Right cardiac atrium (tissue), 5 donors: ENCODE results near the gene VSTM2L. TPM values are rescaled to one million over a fixed set of nuclear protein-coding genes. Genes with fewer than 3 reads are reported as not detected.

Experiments
- ATAC-seq, 2 donors: fragments of 200-7000 bp; cut with Tn5 transposase; one replicate each; pipeline versions ENCODE4 v1.8.0 to v1.9.1; 2020; ENCODE audit warnings: moderate library complexity in 2 of 2, mild to moderate bottlenecking in 1 of 2
- DNase-seq, 3 donors: peaks; one replicate each; pipeline ENCODE4 v3.0.0-alpha.2; 2020
- H3K27ac ChIP-seq: one replicate; pipeline ENCODE4 v1.5.1; 2013; ENCODE audit warnings: mild to moderate bottlenecking, low read length, control low read depth, moderate library complexity
- H3K27me3 ChIP-seq: one replicate; pipeline ENCODE4 v1.6.1; 2013; ENCODE audit not compliant: control insufficient read depth, insufficient read depth
- H3K4me1 ChIP-seq: one replicate; pipeline ENCODE4 v1.6.1; 2013; ENCODE audit warnings: low read length; ENCODE audit not compliant: control insufficient read depth, insufficient read depth
- H3K4me3 ChIP-seq: one replicate; pipeline ENCODE4 v1.5.1; 2013; ENCODE audit warnings: low read length, control low read depth
- H3K9me3 ChIP-seq: one replicate; pipeline ENCODE4 v1.6.1; 2013; ENCODE audit warnings: low read length; ENCODE audit not compliant: control insufficient read depth
- WGBS: extraction: QIAGEN DNeasy Blood & Tissue Kit; methylation state at CpG from one replicate; pipeline ENCODE4 v1.1.7; 2013; 5-methylcytosine and 5-hydroxymethylcytosine counted together
- intact Hi-C, 4 donors: fragments of 100-400 bp; cut with DNase I; formaldehyde crosslinking; loops; one replicate each; pipeline versions ENCODE4 v1.11.0 to v1.14.0; 2022 to 2023
- polyA plus RNA-seq: library from polyadenylated mRNA; stranded (reverse); fragments of 200-250 nt; gene quantifications from one replicate; pipeline ENCODE4 v1.2.3, GENCODE V29; 2013
- total RNA-seq, 4 donors: library from RNA; stranded (reverse); fragmentation: NEBNext Ultra II Directional; extraction: Animal tissue kit (Norgen Biotek cat#: 25700); gene quantifications; one replicate each; pipeline ENCODE4 v1.2.1, GENCODE V29; 2021
- donor health status: healthy with polysubstance abuse.
- donor health status: DM: no; HTN: yes; CAD: no.
- donor health status: DM: no; HTN: no; CAD: no.
- donor health status: DM: no; HTN: yes; CAD: no; lungs with severe emphysema.
- donor health status: DM: yes; HTN: yes; CAD: no.

Gene VSTM2L
- total and polyA plus RNA-seq, 5 donors, result 120 to 164 (median 124) TPM

DNA sequence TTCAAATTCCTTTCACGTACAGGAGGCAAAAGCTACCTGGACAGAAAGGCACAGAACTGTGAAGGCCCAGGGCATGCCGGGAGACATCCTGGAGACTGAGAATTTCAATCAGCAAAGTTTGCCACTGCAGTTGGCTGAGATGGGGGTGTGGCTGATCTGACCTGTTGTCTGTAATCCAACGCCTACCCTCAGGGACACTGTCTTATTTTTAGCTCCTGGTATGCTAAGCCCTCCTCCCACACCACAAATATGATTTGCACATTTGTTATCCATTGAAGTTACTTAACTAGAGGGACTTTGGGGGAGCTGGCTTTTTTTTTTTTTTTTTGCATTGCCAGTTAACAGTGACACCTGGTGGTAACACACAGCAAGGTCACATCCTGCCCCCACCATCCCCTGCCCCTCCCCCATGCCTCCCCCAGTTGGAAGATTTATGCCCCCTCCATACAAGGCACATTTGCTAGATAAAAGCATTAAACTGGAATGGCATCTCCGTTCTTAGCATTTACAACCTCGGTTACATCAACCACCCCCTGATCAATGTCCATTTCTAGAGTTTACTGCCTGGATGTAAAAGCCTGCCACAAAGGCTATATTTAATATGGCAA lies 90.0 kb downstream of the VSTM2L start:
- peaks cover 19% of the 10 kb centered on the region for H3K4me1 ChIP-seq

DNA sequence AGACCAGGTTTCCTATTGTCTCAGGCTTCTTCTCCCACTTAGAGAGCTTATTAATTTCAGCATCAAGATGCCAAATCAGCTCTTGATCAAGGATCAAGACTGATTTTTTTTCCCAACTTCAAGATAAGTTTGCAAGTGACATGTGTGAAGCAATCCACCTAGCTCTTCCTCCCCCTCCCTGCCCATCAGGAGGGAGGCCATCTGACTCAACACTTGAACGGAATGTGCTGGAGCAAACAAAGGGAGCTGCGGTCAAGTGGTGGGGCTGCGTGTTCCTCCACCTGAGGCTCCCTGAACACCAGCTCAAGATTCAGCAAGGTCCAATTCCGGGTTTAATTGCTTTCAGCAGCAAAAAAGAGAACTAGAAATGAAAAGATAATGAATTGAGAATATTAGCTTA lies 91.6 kb downstream of the VSTM2L start:
- WGBS, result 70% methylated on average over 4 of the region's 4 CpGs
- intact Hi-C loops, result loop anchor here (5.0 to 10.0 kb wide), 3 partner anchors 87 to 430 kb away; partner anchors contain the start of gene VSTM2L (in 2 of the 4)
- ATAC-seq, result no peak

More for the DNA sequence above, 90.0 kb downstream of the VSTM2L start:
- peak overlapping the region; percentile 81 for H3K27ac ChIP-seq
- no peaks in the 10 kb centered on the region for H3K27me3 ChIP-seq
- intact Hi-C loops, result loop anchor here (5.0 to 10.0 kb wide), 3 partner anchors 86 to 428 kb away; partner anchors contain the start of gene VSTM2L (in 2 of the 4)
- H3K9me3 ChIP-seq, result no peaks in the 10 kb centered on the region
- DNase-seq (peak in 2 of 3 donors; percentile 58 to 69), ATAC-seq (peak; percentile 68 to 72)
- 58% methylated on average over 5 of the region's 5 CpGs for WGBS
- H3K4me3 ChIP-seq, result no peak overlapping the region

More for the DNA sequence above, 91.6 kb downstream of the VSTM2L start:
- Histone ChIP-seq H3K9me3 (no peaks in the 10 kb centered on the region), H3K27me3 (no peaks in the 10 kb centered on the region), H3K27ac (no peak overlapping the region), H3K4me1 (peaks cover 13% of the 10 kb centered on the region), H3K4me3 (no peak overlapping the region)
- DNase-seq, result peak in 1 of 3 donors; percentile 54

Other genes with a start within 250 kb of the VSTM2L start
- 10 to 100 TPM; 52.9 to 65.7 (median 59.5) TPM for gene CTNNBL1, start 209.1 kb upstream of the VSTM2L start, total RNA-seq
- 43.8 TPM for gene CTNNBL1, start 209.1 kb upstream of the VSTM2L start, polyA plus RNA-seq
- gene TTI1, start 130.3 kb downstream of the VSTM2L start, total RNA-seq, result 10 to 100 TPM; 13.1 to 15.4 (median 14.0) TPM
- gene TTI1, start 130.3 kb downstream of the VSTM2L start, polyA plus RNA-seq, result 11.4 TPM
- 10 to 100 TPM; 66.9 to 88.5 (median 69.1) TPM for gene RPRD1B, start 130.6 kb downstream of the VSTM2L start, total RNA-seq
- 18.5 TPM for gene RPRD1B, start 130.6 kb downstream of the VSTM2L start, polyA plus RNA-seq